Measurements from ENCODE around the gene PELI3. TPM values are rescaled to one million over a fixed set of nuclear protein-coding genes. Genes with fewer than 3 reads are reported as not detected.
A peak's percentile ranks its signal among the peaks of the same experiment; 100 is the strongest.
"Not testable (repeated sequence)": the region's sequence is repeated elsewhere in the genome, so short reads cannot be mapped to it uniquely, and the experiment has no call there.

The PELI3 gene
- total RNA-seq, 2 donors from 2014 or later, result 5.4 to 6.0 TPM

- Mint-ChIP-seq H3K36me3 (peaks cover 15% of the 10 kb centered on the region), H3K27ac (no peak overlapping the region), H3K27me3 (no peaks in the 10 kb centered on the region), H3K4me1 (ENCODE audit: low read depth in 2 of 2) (peaks cover under 1 to 6% of the 10 kb centered on the region in 2 donors), H3K9me3 (no peaks in the 10 kb centered on the region), H3K4me3 (no peak overlapping the region)
- ATAC-seq (no peak), DNase-seq (ENCODE audit: low spot score) (no peak)
Measured at GRCh38 chr11:66432597-66432996, 34.1 kb upstream of the PELI3 start.

- H3K4me1 Mint-ChIP-seq (ENCODE audit: low read depth in 2 of 2), result peaks cover 8 to 11% of the 10 kb centered on the region in 2 donors
- H3K27me3 Mint-ChIP-seq, result no peaks in the 10 kb centered on the region
- peaks cover 6% of the 10 kb centered on the region for H3K36me3 Mint-ChIP-seq
- no peaks in the 10 kb centered on the region for H3K9me3 Mint-ChIP-seq
- DNase-seq (ENCODE audit: low spot score), result no peak
- peak overlapping the region; percentile 98 for H3K4me3 Mint-ChIP-seq
- peak overlapping the region; percentile 93 to 94 for H3K27ac Mint-ChIP-seq
- no peak for ATAC-seq
Measured at GRCh38 chr11:66437979-66438503, 28.7 kb upstream of the PELI3 start.

- H3K27ac Mint-ChIP-seq, result peak within 1 kb of the TSS; percentile 93 to 94
- ATAC-seq (peak; percentile 100), DNase-seq (ENCODE audit: low spot score) (peak; percentile 86)
- H3K4me3 Mint-ChIP-seq, result peak within 1 kb of the TSS; percentile 98
- H3K36me3 Mint-ChIP-seq, result peaks cover 9% of the 10 kb centered on the region
- H3K9me3 Mint-ChIP-seq, result peaks cover 5% of the 10 kb centered on the region
- peaks cover 2 to 3% of the 10 kb centered on the region in 2 donors for H3K27me3 Mint-ChIP-seq
- H3K4me1 Mint-ChIP-seq (ENCODE audit: low read depth in 2 of 2), result peaks cover 8 to 11% of the 10 kb centered on the region in 2 donors
Measured at GRCh38 chr11:66438504-66439466, 27.9 kb upstream of the PELI3 start, which contains the start of gene MRPL11. TSS of gene MRPL11 (minus strand) at chr11:66438848. CDS start at chr11:66438754, 94 bp downstream.

- H3K36me3 Mint-ChIP-seq, result peaks cover 13% of the 10 kb centered on the region
- ATAC-seq; H3K27ac Mint-ChIP-seq; DNase-seq (ENCODE audit: low spot score); H3K4me3 Mint-ChIP-seq; H3K9me3 Mint-ChIP-seq; H3K27me3 Mint-ChIP-seq: not testable (repeated sequence)
- peaks cover 8 to 11% of the 10 kb centered on the region in 2 donors for H3K4me1 Mint-ChIP-seq (ENCODE audit: low read depth in 2 of 2)
Measured at GRCh38 chr11:66440101-66440939, 26.4 kb upstream of the PELI3 start.

GRCh38 chr11:66440940-66441282 is 25.8 kb upstream of the PELI3 start:
- not testable (repeated sequence) for H3K27ac Mint-ChIP-seq; H3K27me3 Mint-ChIP-seq; H3K9me3 Mint-ChIP-seq; DNase-seq (ENCODE audit: low spot score); H3K4me3 Mint-ChIP-seq; ATAC-seq
- Mint-ChIP-seq H3K36me3 (peaks cover 13% of the 10 kb centered on the region), H3K4me1 (ENCODE audit: low read depth in 2 of 2) (peaks cover 8 to 11% of the 10 kb centered on the region in 2 donors)

GRCh38 chr11:66443602-66444001 is 23.1 kb upstream of the PELI3 start:
- no peak overlapping the region for H3K27ac Mint-ChIP-seq
- peaks cover 9% of the 10 kb centered on the region for H3K36me3 Mint-ChIP-seq
- no peak overlapping the region for H3K4me3 Mint-ChIP-seq
- no peak for ATAC-seq
- no peak for DNase-seq (ENCODE audit: low spot score)
- H3K9me3 Mint-ChIP-seq, result peaks cover 6% of the 10 kb centered on the region
- H3K4me1 Mint-ChIP-seq (ENCODE audit: low read depth in 2 of 2), result peaks cover 0 to 5% of the 10 kb centered on the region in 2 donors
- H3K27me3 Mint-ChIP-seq, result peaks cover 5 to 11% of the 10 kb centered on the region in 2 donors

GRCh38 chr11:66447012-66447411 is 19.7 kb upstream of the PELI3 start:
- Mint-ChIP-seq H3K4me1 (ENCODE audit: low read depth in 2 of 2) (no peaks in the 10 kb centered on the region), H3K4me3 (no peak overlapping the region), H3K9me3 (peaks cover 6% of the 10 kb centered on the region), H3K36me3 (peaks cover 9% of the 10 kb centered on the region), H3K27me3 (peaks cover 5 to 24% of the 10 kb centered on the region in 2 donors), H3K27ac (no peak overlapping the region)
- no peak for ATAC-seq
- no peak for DNase-seq (ENCODE audit: low spot score)

- H3K4me3 Mint-ChIP-seq, result no peak overlapping the region
- ATAC-seq, result no peak
- H3K27me3 Mint-ChIP-seq, result peaks cover 5 to 26% of the 10 kb centered on the region in 2 donors
- peaks cover 3% of the 10 kb centered on the region for H3K9me3 Mint-ChIP-seq
- H3K27ac Mint-ChIP-seq, result no peak overlapping the region
- no peaks in the 10 kb centered on the region for H3K4me1 Mint-ChIP-seq (ENCODE audit: low read depth in 2 of 2)
- DNase-seq (ENCODE audit: low spot score), result no peak
- H3K36me3 Mint-ChIP-seq, result peaks cover 6% of the 10 kb centered on the region
Measured at GRCh38 chr11:66448523-66448922, 18.2 kb upstream of the PELI3 start.

- no peak for DNase-seq (ENCODE audit: low spot score)
- no peak overlapping the region for H3K4me3 Mint-ChIP-seq
- peaks cover 13 to 17% of the 10 kb centered on the region in 2 donors for H3K4me1 Mint-ChIP-seq (ENCODE audit: low read depth in 2 of 2)
Measured at GRCh38 chr11:66450560-66450959, 16.1 kb upstream of the PELI3 start.

GRCh38 chr11:66451663-66452062 is 15.0 kb upstream of the PELI3 start:
- no peaks in the 10 kb centered on the region for H3K9me3 Mint-ChIP-seq
- no peak for DNase-seq (ENCODE audit: low spot score)
- H3K36me3 Mint-ChIP-seq, result no peaks in the 10 kb centered on the region
- ATAC-seq, result no peak
- H3K4me3 Mint-ChIP-seq, result no peak overlapping the region
- peaks cover 3 to 27% of the 10 kb centered on the region in 2 donors for H3K27me3 Mint-ChIP-seq
- peaks cover 13 to 17% of the 10 kb centered on the region in 2 donors for H3K4me1 Mint-ChIP-seq (ENCODE audit: low read depth in 2 of 2)
- no peak overlapping the region for H3K27ac Mint-ChIP-seq

More at GRCh38 chr11:66450560-66450959, 16.1 kb upstream of the PELI3 start:
- H3K9me3 Mint-ChIP-seq, result no peaks in the 10 kb centered on the region
- H3K27ac Mint-ChIP-seq, result no peak overlapping the region
- no peaks in the 10 kb centered on the region for H3K36me3 Mint-ChIP-seq
- peaks cover 5 to 27% of the 10 kb centered on the region in 2 donors for H3K27me3 Mint-ChIP-seq
- ATAC-seq, result no peak

- H3K4me1 Mint-ChIP-seq (ENCODE audit: low read depth in 2 of 2), result peaks cover 13 to 17% of the 10 kb centered on the region in 2 donors
- H3K27ac Mint-ChIP-seq, result no peak overlapping the region
- no peaks in the 10 kb centered on the region for H3K9me3 Mint-ChIP-seq
- H3K27me3 Mint-ChIP-seq, result peaks cover 9 to 22% of the 10 kb centered on the region in 2 donors
- no peak overlapping the region for H3K4me3 Mint-ChIP-seq
- ATAC-seq, result no peak
- no peaks in the 10 kb centered on the region for H3K36me3 Mint-ChIP-seq
- no peak for DNase-seq (ENCODE audit: low spot score)
Measured at GRCh38 chr11:66454247-66454646, 12.5 kb upstream of the PELI3 start.

GRCh38 chr11:66454828-66455227 is 11.9 kb upstream of the PELI3 start:
- Mint-ChIP-seq H3K9me3 (no peaks in the 10 kb centered on the region), H3K4me3 (no peak overlapping the region), H3K36me3 (no peaks in the 10 kb centered on the region), H3K27me3 (peaks cover 9 to 22% of the 10 kb centered on the region in 2 donors), H3K27ac (peak overlapping the region in 1 of 2 donors; percentile 36), H3K4me1 (ENCODE audit: low read depth in 2 of 2) (peaks cover 13 to 17% of the 10 kb centered on the region in 2 donors)
- ATAC-seq (no peak), DNase-seq (ENCODE audit: low spot score) (no peak)

GRCh38 chr11:66457826-66458225 is 8.9 kb upstream of the PELI3 start:
- Mint-ChIP-seq H3K4me3 (no peak overlapping the region), H3K27me3 (peaks cover 6 to 9% of the 10 kb centered on the region in 2 donors), H3K9me3 (no peaks in the 10 kb centered on the region), H3K36me3 (no peaks in the 10 kb centered on the region), H3K27ac (no peak overlapping the region), H3K4me1 (ENCODE audit: low read depth in 2 of 2) (peaks cover 13 to 19% of the 10 kb centered on the region in 2 donors)
- ATAC-seq (no peak), DNase-seq (ENCODE audit: low spot score) (no peak)

All from natural killer cell treated with Interleukin-12 subunit alpha and Interleukin-12 subunit beta and Interleukin-15 and Interleukin-18, amount 100 ng/mL, for 72 hours (primary cell).